SK-N-SH (cell line): ENCODE data around the gene BTF3L4. TPM values are rescaled to one million over a fixed set of nuclear protein-coding genes. Genes with fewer than 3 reads are reported as not detected.

Experiments
- CTCF ChIA-PET: fragments of 300-600, 350-600 bp; formaldehyde crosslinking; extraction: SDS; loops from one replicate; lab custom pipeline; 2021; lab: Yijun Ruan, JAX
- POLR2A ChIA-PET: fragments of 350-600 bp; sonication (Branson Sonifier 250); formaldehyde crosslinking; extraction: SDS; loops from one replicate; lab custom pipeline; 2020; ENCODE audit warnings: antibody characterized with exemption, inconsistent platforms; lab: Yijun Ruan, JAX
- DNase-seq: peaks from one replicate; pipeline ENCODE4 v3.0.0; 2012
- H2AFZ ChIP-seq: fragments of 200-600 bp; sonication (generic); 2 replicates; pipeline ENCODE4 v1.8.1; 2016; ENCODE audit warnings: antibody characterized with exemption, mild to moderate bottlenecking, low read depth
- H3F3A ChIP-seq: fragments of 200-600 bp; sonication (generic); replicated peaks from 2 replicates; pipeline ENCODE3; 2016; ENCODE audit warnings: antibody characterized with exemption, mild to moderate bottlenecking; ENCODE audit not compliant: insufficient read depth
- H3K27ac ChIP-seq, 2 experiments: fragments of 200-500 bp in 1 of 2; fragments of 200-600 bp in 1 of 2; sonication (Bioruptor generic) in 1 of 2; sonication (generic), shearing (Covaris generic) in 1 of 2; 2 replicates each; pipeline versions ENCODE4 v1.5.1 to v1.6.1; 2014 to 2016; ENCODE audit warnings: low read depth in 2 of 2, inconsistent platforms in 1 of 2, low read length in 1 of 2, mild to moderate bottlenecking in 1 of 2, mixed read lengths in 1 of 2
- H3K27me3 ChIP-seq: fragments of 200-600 bp; sonication (generic), shearing (Covaris generic); 2 replicates; pipeline ENCODE4 v1.6.1; 2016; ENCODE audit warnings: mixed run types; ENCODE audit not compliant: insufficient read depth
- H3K36me3 ChIP-seq, 2 experiments: fragments of 200-500 bp in 1 of 2; fragments of 200-600 bp in 1 of 2; sonication (Bioruptor generic) in 1 of 2; sonication (generic) in 1 of 2; replicated peaks in 1 of 2; 2 replicates each; pipeline versions ENCODE3 to v1.5.1; 2014 to 2016; ENCODE audit warnings: low read length in 1 of 2, mild to moderate bottlenecking in 1 of 2; ENCODE audit not compliant: insufficient read depth in 2 of 2, control insufficient read depth in 1 of 2
- H3K4me1 ChIP-seq, 2 experiments: fragments of 200-500 bp in 1 of 2; fragments of 200-600 bp in 1 of 2; sonication (Bioruptor generic) in 1 of 2; sonication (generic), shearing (Covaris generic) in 1 of 2; 2 replicates each; pipeline versions ENCODE4 v1.5.1 to v1.6.1; 2014 to 2016; ENCODE audit warnings: low read depth in 1 of 2, low read length in 1 of 2, mixed run types in 1 of 2; ENCODE audit not compliant: insufficient read depth in 2 of 2, control insufficient read depth in 1 of 2
- H3K4me2 ChIP-seq: fragments of 200-600 bp; sonication (generic), shearing (Covaris generic); 2 replicates; pipeline ENCODE4 v1.6.1; 2017; ENCODE audit warnings: mixed run types
- H3K4me3 ChIP-seq, 2 experiments: fragments of 200-500 bp in 1 of 2; fragments of 200-600 bp in 1 of 2; sonication (Bioruptor generic) in 1 of 2; sonication (generic), shearing (Covaris generic) in 1 of 2; 2 replicates each; pipeline versions ENCODE4 v1.5.1 to v1.8.1; 2014 to 2016; ENCODE audit warnings: low read depth in 2 of 2, inconsistent platforms in 1 of 2, low read length in 1 of 2, mild to moderate bottlenecking in 1 of 2, mixed read lengths in 1 of 2, moderate library complexity in 1 of 2
- H3K79me2 ChIP-seq: fragments of 200-600 bp; sonication (generic); 2 replicates; pipeline ENCODE4 v1.8.1; 2017; ENCODE audit warnings: mild to moderate bottlenecking; ENCODE audit not compliant: insufficient read depth
- H3K9ac ChIP-seq: fragments of 200-600 bp; sonication (generic); 2 replicates; pipeline ENCODE4 v1.6.1; 2017; ENCODE audit warnings: mixed run types
- H3K9me2 ChIP-seq: fragments of 200-600 bp; sonication (generic); 2 replicates; pipeline ENCODE4 v1.6.1; 2017; ENCODE audit warnings: mixed run types
- H3K9me3 ChIP-seq: fragments of 200-600 bp; sonication (generic); 2 replicates; pipeline ENCODE4 v1.6.1; 2017; ENCODE audit warnings: mixed run types, mild to moderate bottlenecking, moderate library complexity
- H4K20me1 ChIP-seq: fragments of 200-600 bp; sonication (generic); 2 replicates; pipeline ENCODE4 v1.6.1; 2017; ENCODE audit warnings: mild to moderate bottlenecking, mixed run types; ENCODE audit not compliant: insufficient read depth
- CTCF ChIP-seq: fragments of 200-600 bp; sonication (generic); IDR thresholded peaks from 2 replicates; pipeline ENCODE4 v1.6.1; 2017; ENCODE audit warnings: antibody characterized with exemption, mild to moderate bottlenecking, moderate library complexity
- EP300 ChIP-seq, 2 experiments: IDR thresholded peaks; 2 replicates each; pipeline versions ENCODE4 v1.4.0 to v1.6.1; 2012; ENCODE audit warnings: borderline replicate concordance in 1 of 2, low read depth in 1 of 2, low read length in 1 of 2
- EZH2phosphoT487 ChIP-seq: fragments of 200-600 bp; sonication (generic); IDR thresholded peaks from 2 replicates; pipeline ENCODE4 v1.6.1; 2017; ENCODE audit warnings: low read depth, mixed run types, mild to moderate bottlenecking, antibody characterized with exemption, moderate library complexity, borderline replicate concordance
- GABPA ChIP-seq: IDR thresholded peaks from 2 replicates; pipeline ENCODE4 v1.4.0; 2012; ENCODE audit warnings: low read depth, mild to moderate bottlenecking
- GATA2 ChIP-seq: sonication (generic); formaldehyde crosslinking; IDR thresholded peaks from 2 replicates; pipeline ENCODE4 v1.5.0; 2020; ENCODE audit warnings: mild to moderate bottlenecking, missing genetic modification reagents
- IRF3 ChIP-seq: fragments of 150-350 bp; IDR thresholded peaks from 2 replicates; pipeline ENCODE4 v1.6.1; 2016; ENCODE audit warnings: mild to moderate bottlenecking, low read depth, low read length
- JUND ChIP-seq: IDR thresholded peaks from 2 replicates; pipeline ENCODE4 v1.4.0; 2012
- MXI1 ChIP-seq: IDR thresholded peaks from 2 replicates; pipeline ENCODE4 v1.6.1; 2012; ENCODE audit warnings: mild to moderate bottlenecking, low read depth, low read length, improper control_type of control experiment
- NFIC ChIP-seq: IDR thresholded peaks from 2 replicates; pipeline ENCODE4 v1.4.0; 2012; ENCODE audit warnings: borderline replicate concordance
- NRF1 ChIP-seq: IDR thresholded peaks from 2 replicates; pipeline ENCODE4 v1.6.1; 2012; ENCODE audit warnings: low read depth, mild to moderate bottlenecking, low read length
- REST ChIP-seq: IDR thresholded peaks from 2 replicates; pipeline ENCODE4 v1.6.1; 2012; ENCODE audit warnings: mild to moderate bottlenecking, low read depth, low read length, moderate library complexity
- SMC3 ChIP-seq: IDR thresholded peaks from 2 replicates; pipeline ENCODE4 v1.6.1; 2012; ENCODE audit warnings: low read depth, low read length, improper control_type of control experiment
- TAF1 ChIP-seq: IDR thresholded peaks from 2 replicates; pipeline ENCODE4 v1.6.1; 2012; ENCODE audit warnings: low read depth, mild to moderate bottlenecking, low read length, moderate library complexity, borderline replicate concordance
- TEAD4 ChIP-seq: IDR thresholded peaks from 2 replicates; pipeline ENCODE4 v1.4.0; 2012; ENCODE audit warnings: mild to moderate bottlenecking, borderline replicate concordance; ENCODE audit not compliant: insufficient read depth
- USF2 ChIP-seq: fragments of 150-350 bp; IDR thresholded peaks from 2 replicates; pipeline ENCODE4 v1.6.1; 2017; ENCODE audit warnings: antibody characterized with exemption, low read length, low read depth, borderline replicate concordance
- YY1 ChIP-seq: IDR thresholded peaks from 2 replicates; pipeline ENCODE4 v1.4.0; 2012; ENCODE audit warnings: low read depth, mild to moderate bottlenecking
- WGBS: methylation state at CpG from one replicate; pipeline ENCODE4 v1.1.6; 2017; ENCODE audit warnings: low lambda C conversion rate; 5-methylcytosine and 5-hydroxymethylcytosine counted together
- polyA plus RNA-seq, 3 experiments: library from polyadenylated mRNA; depleted of rRNA; stranded (reverse); fragments of >200 nt; gene quantifications; 2 replicates each; pipeline ENCODE4 v1.2.3, GENCODE V29; 2012

Gene BTF3L4
- polyA plus RNA-seq, 1 of the 3 experiments (the other 2 are of a cell fraction): 26.1 TPM

GRCh38 chr1:52060822-52061221 is 4.7 kb downstream of the BTF3L4 start:
- POLR2A ChIA-PET: no interaction called here
- no peaks in the 10 kb centered on the region for H3K27me3 ChIP-seq
- CTCF ChIA-PET: interaction anchor here (0.7 to 1.6 kb wide), 2 partner anchors 23 to 288 kb away, joined by 3 to 5 read pairs; no protein-coding TSS in a partner anchor
- peaks cover 87% of the 10 kb centered on the region for H3K79me2 ChIP-seq
- peaks cover 6% of the 10 kb centered on the region for H3F3A ChIP-seq
- no peak overlapping the region for H3K9ac ChIP-seq
- no peaks in the 10 kb centered on the region for H3K9me2 ChIP-seq
- no peak overlapping the region for H2AFZ ChIP-seq
- H3K4me1 ChIP-seq: peaks cover 9 to 21% of the 10 kb centered on the region in 2 experiments
- no peak overlapping the region for H3K4me2 ChIP-seq
- no peak overlapping the region for H3K4me3 ChIP-seq
- DNase-seq: no peak
- TF ChIP-seq GATA2 (CRISPR knock-in tag): no peak
- TF ChIP-seq CTCF: no peak
- no peak for TF ChIP-seq TAF1
- TF ChIP-seq SMC3: no peak
- TF ChIP-seq NRF1: no peak
- TF ChIP-seq NFIC: no peak
- TF ChIP-seq IRF3: no peak
- no peak for TF ChIP-seq YY1
- H3K27ac ChIP-seq: no peak overlapping the region
- peaks cover 9% of the 10 kb centered on the region; the same call in 1 of the 2 replicates for H4K20me1 ChIP-seq
- peaks cover 45 to 62% of the 10 kb centered on the region in 2 experiments for H3K36me3 ChIP-seq
- H3K9me3 ChIP-seq: no peaks in the 10 kb centered on the region
- 100% methylated on average over 4 of the region's 4 CpGs for WGBS

- H3K4me2 ChIP-seq: no peak overlapping the region
- WGBS: 100% methylated on average over 2 of the region's 2 CpGs
- H3K36me3 ChIP-seq: peaks cover 59 to 78% of the 10 kb centered on the region in 2 experiments
Observed at GRCh38 chr1:52063192-52063591, 7.1 kb downstream of the BTF3L4 start.

More at GRCh38 chr1:52063192-52063591, 7.1 kb downstream of the BTF3L4 start:
- no peak overlapping the region for H3K4me3 ChIP-seq
- H3K4me1 ChIP-seq: peaks cover 0 to 10% of the 10 kb centered on the region in 2 experiments; a peak in 3 of 4 replicates
- H3K9me3 ChIP-seq: no peaks in the 10 kb centered on the region
- ChIA-PET CTCF (no interaction called here), POLR2A (no interaction called here)
- H4K20me1 ChIP-seq: peaks cover 17% of the 10 kb centered on the region; the same call in 1 of the 2 replicates
- no peak overlapping the region for H3K27ac ChIP-seq
- no peak overlapping the region for H2AFZ ChIP-seq
- H3K9ac ChIP-seq: no peak overlapping the region
- no peak for DNase-seq
- peaks cover 82% of the 10 kb centered on the region for H3K79me2 ChIP-seq
- H3F3A ChIP-seq: peaks cover 10% of the 10 kb centered on the region
- H3K27me3 ChIP-seq: no peaks in the 10 kb centered on the region
- no peaks in the 10 kb centered on the region for H3K9me2 ChIP-seq
- no peak for TF ChIP-seq NFIC
- no peak for TF ChIP-seq USF2
- TF ChIP-seq GABPA: no peak
- no peak for TF ChIP-seq TEAD4
- no peak for TF ChIP-seq MXI1
- no peak for TF ChIP-seq EZH2phosphoT487
- no peak for TF ChIP-seq TAF1
- no peak for TF ChIP-seq EP300 (IDR thresholded peaks at IDR 0.05; ENCODE audit: borderline replicate concordance in 1 of 2, low read depth in 1 of 2, low read length in 1 of 2)
- TF ChIP-seq REST: no peak
- no peak for TF ChIP-seq JUND
